CD4-positive, alpha-beta T cell treated with Interleukin-21 for 1 hour (primary cell): ENCODE measurements around the gene LACTBL1.

ENCODE experiments used
- DNase-seq: peaks from one replicate; pipeline ENCODE4 v3.0.0-alpha.2; 2020

The LACTBL1 gene

DNA sequence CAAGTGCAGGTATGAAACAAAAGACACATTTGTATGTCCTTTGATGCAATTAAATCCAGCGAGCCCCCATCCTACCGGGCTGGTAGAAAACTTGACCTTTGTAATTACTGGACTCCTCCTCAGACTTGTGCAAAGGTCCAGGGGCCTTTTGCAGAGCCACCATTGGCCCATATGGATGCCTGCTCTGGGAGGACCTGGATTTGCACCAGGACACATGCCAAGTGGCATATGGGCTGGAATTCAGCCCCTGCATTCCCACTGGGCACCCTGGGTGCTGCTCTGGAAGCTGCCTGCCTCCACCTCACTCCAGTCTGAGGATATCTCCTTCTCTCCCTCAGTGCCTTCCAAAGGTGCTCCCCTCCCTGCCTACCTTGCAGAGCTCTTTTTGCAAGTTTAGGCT lies 36.0 kb downstream of the LACTBL1 start:
- DNase-seq = no peak

- DNase-seq = no peak
Observed at GRCh38 chr1:22935433-22935832, 37.2 kb downstream of the LACTBL1 start.

DNA sequence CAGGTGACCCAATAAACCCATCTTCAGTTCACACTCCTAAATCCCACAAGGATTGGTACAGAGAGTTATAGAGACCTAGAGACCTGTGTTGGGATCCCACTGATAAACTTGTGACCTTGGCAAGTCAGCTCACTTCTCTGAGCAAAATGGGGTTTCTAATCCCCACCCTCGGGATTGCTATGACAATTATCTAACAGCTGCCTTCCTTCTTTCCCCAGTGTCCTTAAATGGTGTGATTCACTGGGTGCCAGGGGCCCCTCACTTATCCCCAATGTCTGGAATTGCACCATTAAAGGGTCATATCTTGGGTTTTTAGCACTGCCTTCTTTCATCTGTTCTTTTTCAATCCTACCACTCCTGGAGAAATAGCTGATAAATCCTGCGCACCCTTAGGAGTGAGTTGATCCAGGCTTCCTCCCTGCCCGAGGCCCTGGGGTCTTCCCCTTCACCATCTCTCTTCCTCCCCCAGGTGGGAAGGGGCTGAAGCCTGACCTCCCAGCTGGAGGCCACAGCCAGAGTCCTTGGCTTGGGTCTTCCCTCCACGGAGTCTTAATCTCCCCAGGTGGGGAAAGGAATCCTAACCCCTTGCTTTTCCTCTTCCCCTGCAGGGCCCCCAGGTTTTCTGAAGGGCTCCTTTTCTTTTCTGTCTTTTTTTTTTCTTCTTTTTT lies 39.7 kb downstream of the LACTBL1 start:
- no peak for DNase-seq

GRCh38 chr1:22930240-22930912 lies 42.3 kb downstream of the LACTBL1 start:
- peak; percentile 3 for DNase-seq

DNA sequence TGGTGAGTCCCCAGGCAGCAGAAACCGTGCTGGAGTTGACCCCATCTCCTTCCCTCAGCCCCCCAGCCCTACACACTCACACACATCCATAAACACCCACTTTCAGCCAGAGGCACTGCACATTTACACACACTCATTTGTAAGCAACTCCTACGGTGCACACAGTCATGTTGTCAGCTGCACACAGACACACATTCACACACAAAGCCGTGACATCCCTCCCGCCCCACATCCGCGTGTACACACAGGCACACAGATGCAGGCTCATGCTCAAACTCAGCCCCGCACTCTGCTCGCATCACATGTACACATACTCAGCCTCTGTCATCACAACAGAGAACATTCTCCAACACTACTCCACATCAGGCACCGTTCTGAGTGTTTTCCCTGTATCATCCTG lies 47.6 kb downstream of the LACTBL1 start:
- DNase-seq = no peak

GRCh38 chr1:22922640-22923039 lies 50.0 kb downstream of the LACTBL1 start:
- DNase-seq = no peak

DNA sequence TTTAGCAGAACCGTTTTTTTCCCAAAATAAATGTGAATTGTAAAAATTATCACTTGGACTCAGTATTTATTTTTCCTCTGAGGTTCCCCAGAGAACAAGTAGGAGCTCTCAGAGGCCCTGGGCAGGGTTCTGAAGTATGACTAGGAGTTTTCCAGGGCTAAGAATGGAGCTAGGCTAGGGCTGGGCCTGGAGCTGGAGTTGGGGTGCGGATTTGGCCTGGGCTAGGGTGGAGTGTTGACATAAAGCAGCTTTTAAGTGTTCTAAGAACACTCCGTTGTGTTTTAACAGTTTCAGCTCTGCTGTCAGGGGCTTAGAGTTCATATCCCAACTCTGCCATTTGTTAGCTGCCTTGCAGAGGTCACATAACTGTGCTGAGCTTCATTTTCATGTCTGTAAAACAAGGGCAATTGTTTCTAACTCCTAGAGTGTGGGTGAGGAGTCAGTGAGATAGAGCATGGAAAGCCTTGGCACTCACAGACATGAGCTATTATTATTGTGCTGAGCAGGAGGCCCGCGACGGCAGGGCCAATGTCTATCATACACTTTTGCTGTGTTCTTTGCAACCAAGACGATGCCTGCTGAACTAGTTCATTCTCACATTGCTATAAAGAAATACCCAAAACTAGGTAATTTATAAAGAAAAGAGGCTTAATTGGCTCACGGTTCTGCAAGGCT lies 51.1 kb downstream of the LACTBL1 start:
- no peak for DNase-seq

GRCh38 chr1:22920734-22921451 lies 51.8 kb downstream of the LACTBL1 start:
- DNase-seq = no peak

- DNase-seq = no peak
Observed at GRCh38 chr1:22920026-22920733, 52.5 kb downstream of the LACTBL1 start.

- no peak for DNase-seq
Observed at GRCh38 chr1:22919341-22920025, 53.2 kb downstream of the LACTBL1 start.

- no peak for DNase-seq
Observed at GRCh38 chr1:22918644-22919043, 54.0 kb downstream of the LACTBL1 start.

DNA sequence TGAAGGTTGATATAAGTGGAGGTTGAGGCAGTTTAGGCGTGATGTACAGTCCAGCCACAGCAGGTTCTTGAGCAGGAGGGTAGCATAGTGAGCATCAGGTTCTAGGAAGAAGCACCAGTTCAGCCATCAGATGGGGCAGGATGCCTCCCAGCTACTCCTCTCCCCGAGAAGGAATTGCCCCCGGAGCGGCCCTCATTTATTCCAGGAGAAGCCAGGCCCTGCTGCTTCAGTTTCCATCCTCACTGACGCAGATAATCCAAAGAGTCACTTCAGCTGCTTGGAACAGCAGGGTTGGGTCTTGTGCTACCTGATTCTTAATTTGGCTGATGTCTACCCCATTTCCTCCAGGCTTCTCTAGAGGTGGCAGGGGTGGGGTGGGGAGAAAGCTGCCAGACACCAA lies 54.7 kb downstream of the LACTBL1 start:
- DNase-seq = no peak

DNA sequence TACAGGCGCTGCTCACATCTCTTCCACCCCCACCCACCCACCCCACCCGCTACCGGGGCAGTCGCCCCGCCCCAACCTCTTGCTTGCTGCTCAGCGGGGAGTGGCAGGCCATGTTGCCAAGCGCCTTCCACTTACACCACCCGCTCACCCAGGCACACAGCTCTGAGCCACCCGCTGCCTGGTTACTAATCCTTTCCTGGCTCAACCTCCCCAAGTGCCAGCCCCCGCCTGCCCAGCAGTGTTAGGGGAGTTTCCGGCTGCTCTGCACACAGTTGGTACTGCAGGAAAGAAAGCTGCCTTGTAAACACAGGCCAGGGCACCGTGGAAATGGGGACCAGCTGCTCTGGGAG lies 56.2 kb downstream of the LACTBL1 start:
- no peak for DNase-seq

- DNase-seq = no peak
Observed at GRCh38 chr1:22915816-22916470, 56.7 kb downstream of the LACTBL1 start.

GRCh38 chr1:22915231-22915630 lies 57.4 kb downstream of the LACTBL1 start:
- no peak for DNase-seq

DNA sequence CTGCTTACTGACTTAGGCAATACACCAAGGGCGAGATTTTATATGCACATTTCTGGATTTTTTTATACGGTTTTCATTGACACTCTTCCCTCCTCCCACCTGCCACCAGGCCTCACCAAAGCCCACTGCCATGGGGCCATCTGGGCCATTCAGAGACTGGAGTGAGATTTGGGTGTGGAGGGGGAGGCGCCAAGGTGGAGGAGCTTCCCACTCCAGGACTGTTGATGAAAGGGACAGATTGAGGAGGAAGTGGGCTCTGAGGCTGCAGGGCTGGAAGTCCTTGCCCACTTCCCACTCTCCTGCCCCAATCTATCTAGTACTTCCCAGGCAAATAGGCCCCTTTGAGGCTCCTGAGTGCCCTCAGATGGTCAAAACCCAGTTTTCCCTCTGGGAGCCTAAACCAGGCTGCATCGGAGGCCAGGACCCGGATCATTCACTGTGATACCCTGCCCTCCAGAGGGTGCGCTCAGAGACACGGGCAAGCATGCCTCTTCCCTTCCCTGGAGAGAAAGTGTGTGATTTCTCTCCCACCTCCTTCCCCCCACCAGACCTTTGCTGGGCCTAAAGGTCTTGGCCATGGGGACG lies 57.9 kb downstream of the LACTBL1 start:
- DNase-seq = no peak

GRCh38 chr1:22914156-22914555 lies 58.5 kb downstream of the LACTBL1 start:
- DNase-seq = no peak

GRCh38 chr1:22913421-22914141 lies 59.1 kb downstream of the LACTBL1 start:
- DNase-seq = no peak

- no peak for DNase-seq
Observed at GRCh38 chr1:22912311-22912710, 60.4 kb downstream of the LACTBL1 start.

- no peak for DNase-seq
Observed at GRCh38 chr1:22910986-22911651, 61.5 kb downstream of the LACTBL1 start.
